Suprapubic skin (tissue), 4 donors: Measurements from ENCODE around the gene NF1. TPM values are rescaled to one million over a fixed set of nuclear protein-coding genes. Genes with fewer than 3 reads are reported as not detected.

ENCODE experiments used
- DNase-seq, 2 donors: peaks; one replicate each; pipeline ENCODE4 v3.0.0-alpha.2; 2019; ENCODE audit warnings: low spot score in 2 of 2
- H3K27ac ChIP-seq: fragments of 200-600 bp; sonication (generic); one replicate; pipeline ENCODE4 v1.5.1; 2019
- H3K27me3 ChIP-seq: fragments of 200-600 bp; sonication (generic); one replicate; pipeline ENCODE4 v1.5.1; 2019
- H3K36me3 ChIP-seq: fragments of 200-600 bp; sonication (generic); one replicate; pipeline ENCODE4 v1.5.1; 2019
- H3K4me1 ChIP-seq: fragments of 200-600 bp; sonication (generic); one replicate; pipeline ENCODE4 v1.5.1; 2019
- H3K4me3 ChIP-seq: fragments of 200-600 bp; sonication (generic); one replicate; pipeline ENCODE4 v1.5.1; 2019; ENCODE audit warnings: mild to moderate bottlenecking
- H3K9me3 ChIP-seq: fragments of 200-600 bp; sonication (generic); one replicate; pipeline ENCODE4 v1.5.1; 2019
- EP300 ChIP-seq: sonication (generic); formaldehyde crosslinking; IDR thresholded peaks from one replicate; pipeline ENCODE4 v1.6.1; 2017; ENCODE audit warnings: antibody characterized with exemption
- POLR2A ChIP-seq, 2 donors: fragments of 450-650 bp; IDR thresholded peaks; one replicate each; pipeline ENCODE4 v1.6.1; 2017; ENCODE audit warnings: antibody characterized with exemption in 2 of 2, mild to moderate bottlenecking in 2 of 2, moderate library complexity in 2 of 2
- POLR2AphosphoS5 ChIP-seq, 3 donors: sonication (generic); formaldehyde crosslinking; IDR thresholded peaks; one replicate each; pipeline ENCODE4 v1.6.1; 2017; ENCODE audit warnings: antibody characterized with exemption in 3 of 3
- WGBS: methylation state at CpG from one replicate; pipeline ENCODE4 v1.1.5; 2018; 5-methylcytosine and 5-hydroxymethylcytosine counted together
- total RNA-seq, 4 donors: library from RNA; depleted of rRNA; stranded (reverse); fragments of >200 nt; gene quantifications; one replicate each; pipeline ENCODE4 v1.1.0, GENCODE V29; 2016
- TF ChIP-seq, protein P1 (sequence below), 2 donors: fragments of 200-600 bp in 1 of 2; fragments of 450-650 bp in 1 of 2; sonication (generic) in 1 of 2; IDR thresholded peaks; one replicate each; pipeline ENCODE4 v1.5.1; 2016 to 2019; ENCODE audit warnings: antibody characterized with exemption in 2 of 2, mild to moderate bottlenecking in 1 of 2, moderate library complexity in 1 of 2

NF1 gene
- total RNA-seq, 4 donors from 2014 or later: 32.3 to 113 (median 45.4) TPM

GRCh38 chr17:31357091-31357490, 262.3 kb downstream of the NF1 start:
- Histone ChIP-seq H3K27me3 (no peaks in the 10 kb centered on the region), H3K9me3 (no peaks in the 10 kb centered on the region), H3K36me3 (peaks cover 66% of the 10 kb centered on the region), H3K27ac (no peak overlapping the region), H3K4me3 (no peak overlapping the region), H3K4me1 (no peaks in the 10 kb centered on the region)
- no peak for TF ChIP-seq POLR2A (IDR thresholded peaks at IDR 0.05)
- TF ChIP-seq POLR2AphosphoS5 (IDR thresholded peaks at IDR 0.05): no peak
- 71% methylated on average over 2 of the region's 2 CpGs for WGBS
- no peak for DNase-seq

- H3K4me1 ChIP-seq: no peaks in the 10 kb centered on the region
- peaks cover 62% of the 10 kb centered on the region for H3K36me3 ChIP-seq
- H3K9me3 ChIP-seq: no peaks in the 10 kb centered on the region
- WGBS: 80% methylated on average over 3 of the region's 3 CpGs
- no peak overlapping the region for H3K27ac ChIP-seq
- TF ChIP-seq, protein P1, sequence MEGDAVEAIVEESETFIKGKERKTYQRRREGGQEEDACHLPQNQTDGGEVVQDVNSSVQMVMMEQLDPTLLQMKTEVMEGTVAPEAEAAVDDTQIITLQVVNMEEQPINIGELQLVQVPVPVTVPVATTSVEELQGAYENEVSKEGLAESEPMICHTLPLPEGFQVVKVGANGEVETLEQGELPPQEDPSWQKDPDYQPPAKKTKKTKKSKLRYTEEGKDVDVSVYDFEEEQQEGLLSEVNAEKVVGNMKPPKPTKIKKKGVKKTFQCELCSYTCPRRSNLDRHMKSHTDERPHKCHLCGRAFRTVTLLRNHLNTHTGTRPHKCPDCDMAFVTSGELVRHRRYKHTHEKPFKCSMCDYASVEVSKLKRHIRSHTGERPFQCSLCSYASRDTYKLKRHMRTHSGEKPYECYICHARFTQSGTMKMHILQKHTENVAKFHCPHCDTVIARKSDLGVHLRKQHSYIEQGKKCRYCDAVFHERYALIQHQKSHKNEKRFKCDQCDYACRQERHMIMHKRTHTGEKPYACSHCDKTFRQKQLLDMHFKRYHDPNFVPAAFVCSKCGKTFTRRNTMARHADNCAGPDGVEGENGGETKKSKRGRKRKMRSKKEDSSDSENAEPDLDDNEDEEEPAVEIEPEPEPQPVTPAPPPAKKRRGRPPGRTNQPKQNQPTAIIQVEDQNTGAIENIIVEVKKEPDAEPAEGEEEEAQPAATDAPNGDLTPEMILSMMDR (IDR thresholded peaks at IDR 0.05): no peak
- TF ChIP-seq POLR2AphosphoS5 (IDR thresholded peaks at IDR 0.05) (no peak), POLR2A (IDR thresholded peaks at IDR 0.05) (no peak), EP300 (no peak)
- H3K27me3 ChIP-seq: no peaks in the 10 kb centered on the region
- DNase-seq: no peak
- H3K4me3 ChIP-seq: no peak overlapping the region
Observed at GRCh38 chr17:31357839-31358394, 263.1 kb downstream of the NF1 start.

DNA sequence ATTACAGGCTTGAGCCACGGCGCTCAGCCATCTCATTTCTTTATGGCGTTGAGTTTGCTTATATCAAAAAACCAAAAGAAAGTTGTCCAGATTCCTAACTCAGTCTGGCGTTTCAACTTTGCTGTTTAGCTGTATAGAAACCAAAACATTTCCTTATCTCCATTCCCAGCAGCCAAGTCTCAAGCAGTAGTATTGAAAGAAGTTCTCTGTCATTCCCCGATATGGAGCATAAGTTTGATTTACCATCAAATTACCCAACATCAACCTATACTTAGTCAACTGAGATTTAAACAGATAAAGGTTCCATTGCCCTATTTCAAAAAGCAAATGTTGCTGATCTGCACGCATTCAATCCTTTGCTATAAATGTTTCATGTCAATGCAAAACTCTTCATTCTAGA, 269.2 kb downstream of the NF1 start:
- Histone ChIP-seq H3K9me3 (no peaks in the 10 kb centered on the region), H3K4me3 (no peak overlapping the region), H3K4me1 (no peaks in the 10 kb centered on the region), H3K27ac (no peak overlapping the region), H3K36me3 (peaks cover 54% of the 10 kb centered on the region), H3K27me3 (no peaks in the 10 kb centered on the region)
- WGBS: 99% methylated on average over 6 of the region's 6 CpGs
- DNase-seq: no peak
- TF ChIP-seq POLR2AphosphoS5 (IDR thresholded peaks at IDR 0.05) (no peak), POLR2A (IDR thresholded peaks at IDR 0.05) (no peak), EP300 (no peak)
- TF ChIP-seq, protein P1 (IDR thresholded peaks at IDR 0.05): no peak

GRCh38 chr17:31366088-31366487, 271.3 kb downstream of the NF1 start:
- DNase-seq: no peak
- Histone ChIP-seq H3K9me3 (no peaks in the 10 kb centered on the region), H3K36me3 (peaks cover 37% of the 10 kb centered on the region), H3K4me1 (no peaks in the 10 kb centered on the region), H3K27ac (no peak overlapping the region), H3K4me3 (no peak overlapping the region), H3K27me3 (no peaks in the 10 kb centered on the region)
- WGBS: 95% methylated on average over 4 of the region's 4 CpGs
- no peak for TF ChIP-seq POLR2A (IDR thresholded peaks at IDR 0.05)
- no peak for TF ChIP-seq POLR2AphosphoS5 (IDR thresholded peaks at IDR 0.05)
- TF ChIP-seq EP300: no peak
- TF ChIP-seq, protein P1 (IDR thresholded peaks at IDR 0.05): no peak

DNA sequence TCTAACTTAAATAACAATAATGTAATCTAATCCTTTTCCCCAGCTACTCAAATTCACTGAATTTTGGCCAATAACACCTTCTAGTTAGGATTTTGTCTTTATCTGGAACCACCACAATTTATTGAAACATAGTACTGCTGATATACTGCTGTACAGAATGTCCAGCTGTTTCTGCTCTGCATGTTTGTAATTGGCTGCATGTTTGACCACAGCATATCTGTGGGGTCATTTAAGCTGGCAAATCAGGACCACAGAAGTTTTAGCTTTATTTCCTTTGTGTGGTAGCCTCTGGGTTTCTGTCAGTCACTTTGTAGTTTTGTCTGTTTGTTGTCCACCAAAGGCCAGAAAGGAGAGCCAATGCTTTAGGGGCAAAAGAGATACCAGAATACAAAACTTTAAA, 274.5 kb downstream of the NF1 start:
- DNase-seq: no peak
- H3K36me3 ChIP-seq: peaks cover 23% of the 10 kb centered on the region
- H3K27ac ChIP-seq: no peak overlapping the region
- peaks cover 4% of the 10 kb centered on the region for H3K4me1 ChIP-seq
- TF ChIP-seq EP300 (no peak), POLR2A (IDR thresholded peaks at IDR 0.05) (no peak), POLR2AphosphoS5 (IDR thresholded peaks at IDR 0.05) (no peak)
- TF ChIP-seq, protein P1 (IDR thresholded peaks at IDR 0.05): no peak
- H3K27me3 ChIP-seq: no peaks in the 10 kb centered on the region
- no peaks in the 10 kb centered on the region for H3K9me3 ChIP-seq
- H3K4me3 ChIP-seq: no peak overlapping the region
